Measurements from ENCODE around the gene HSD17B10. TPM values are rescaled to one million over a fixed set of nuclear protein-coding genes. Genes with fewer than 3 reads are reported as not detected.

The HSD17B10 gene
- total and polyA plus RNA-seq, 12 donors, result 43.9 to 212 (median 105) TPM

- TF ChIP-seq, protein P1, sequence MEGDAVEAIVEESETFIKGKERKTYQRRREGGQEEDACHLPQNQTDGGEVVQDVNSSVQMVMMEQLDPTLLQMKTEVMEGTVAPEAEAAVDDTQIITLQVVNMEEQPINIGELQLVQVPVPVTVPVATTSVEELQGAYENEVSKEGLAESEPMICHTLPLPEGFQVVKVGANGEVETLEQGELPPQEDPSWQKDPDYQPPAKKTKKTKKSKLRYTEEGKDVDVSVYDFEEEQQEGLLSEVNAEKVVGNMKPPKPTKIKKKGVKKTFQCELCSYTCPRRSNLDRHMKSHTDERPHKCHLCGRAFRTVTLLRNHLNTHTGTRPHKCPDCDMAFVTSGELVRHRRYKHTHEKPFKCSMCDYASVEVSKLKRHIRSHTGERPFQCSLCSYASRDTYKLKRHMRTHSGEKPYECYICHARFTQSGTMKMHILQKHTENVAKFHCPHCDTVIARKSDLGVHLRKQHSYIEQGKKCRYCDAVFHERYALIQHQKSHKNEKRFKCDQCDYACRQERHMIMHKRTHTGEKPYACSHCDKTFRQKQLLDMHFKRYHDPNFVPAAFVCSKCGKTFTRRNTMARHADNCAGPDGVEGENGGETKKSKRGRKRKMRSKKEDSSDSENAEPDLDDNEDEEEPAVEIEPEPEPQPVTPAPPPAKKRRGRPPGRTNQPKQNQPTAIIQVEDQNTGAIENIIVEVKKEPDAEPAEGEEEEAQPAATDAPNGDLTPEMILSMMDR (IDR thresholded peaks at IDR 0.05), result no peak
- H3K9me3 ChIP-seq, result no peaks in the 10 kb centered on the region
- peaks cover 0 to 46% (median 0%) of the 10 kb centered on the region in 9 donors for H3K36me3 ChIP-seq
- H3K4me1 ChIP-seq, result peaks cover 0 to 10% (median 4%) of the 10 kb centered on the region in 9 donors
- ATAC-seq (no peak), DNase-seq (no peak)
- H3K27me3 ChIP-seq, result peaks cover 0 to 20% (median 0%) of the 10 kb centered on the region in 7 donors
- no peak overlapping the region for H3K4me3 ChIP-seq
- intact Hi-C loops (cut with DNase I), result loop anchor here in 7 of 10 donors (10.0 kb wide), 3 partner anchors 115 to 205 kb away; partner anchors contain the start of genes IQSEC2 (in 4 of the 7) and KDM5C (in 2 of the 7)
- H3K27ac ChIP-seq, result no peak overlapping the region
- 98 to 100% methylated on average over 8 of the region's 8 CpGs for WGBS, 2 donors
Observed at GRCh38 chrX:53429755-53430154, 4.4 kb downstream of the HSD17B10 start.

DNA sequence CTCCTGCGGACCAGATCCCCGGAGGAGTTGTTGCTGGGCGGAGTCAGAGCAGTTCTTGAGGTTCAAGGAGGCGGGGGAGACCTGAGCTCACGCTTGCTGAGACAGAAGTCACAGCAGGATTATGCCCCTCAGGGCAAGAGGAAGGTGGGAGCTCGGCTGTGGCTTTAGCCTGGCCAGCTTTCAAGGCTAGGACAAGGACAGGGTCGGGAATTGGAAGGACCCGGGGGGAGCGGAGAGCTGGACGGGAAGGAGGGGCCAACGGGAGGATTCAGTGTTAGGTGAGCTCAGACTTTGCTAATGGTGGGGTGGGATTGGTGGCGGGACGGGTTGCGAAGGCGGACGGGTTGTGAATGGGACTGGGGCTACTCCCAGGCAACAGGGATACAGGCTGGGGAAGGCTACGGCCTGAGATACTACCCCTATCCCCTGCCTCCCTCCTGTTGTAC lies 11.3 kb downstream of the HSD17B10 start, which contains the start of gene RIBC1:
TSS of gene RIBC1 (plus strand) at position 13 of the 446 bp plus-strand sequence. CDS start 3,404 bp downstream, outside the sequence.
- peak in 4 of 8 donors; percentile 1 to 28 (median 8) for ATAC-seq

GRCh38 chrX:53422086-53422860 lies 11.9 kb downstream of the HSD17B10 start, which contains the start of gene SMC1A:
Gene SMC1A, minus strand, starts transcription at chrX:53422654. Its CDS starts 54 bp downstream, at chrX:53422600.
- H3K4me3 ChIP-seq, result peak within 1 kb of the TSS; percentile 50 to 83 (median 70)
- 0% methylated on average over 60 to 73 of the region's 75 CpGs for WGBS, 2 donors
- H3K9me3 ChIP-seq, result no peaks in the 10 kb centered on the region
- DNase-seq (peak; percentile 94 to 97), ATAC-seq (peak; percentile 97 to 99 (median 98))
- H3K27ac ChIP-seq, result peak within 1 kb of the TSS; percentile 81 to 96 (median 92)
- H3K36me3 ChIP-seq, result peaks cover 0 to 8% (median 0%) of the 10 kb centered on the region in 9 donors
- intact Hi-C loops (cut with DNase I), result loop anchor here in 1 of 10 donors (10.0 kb wide), 1 partner anchor 197 kb away; the partner anchor contains the start of gene KDM5C
- TF ChIP-seq, protein P1 (IDR thresholded peaks at IDR 0.05), result no peak
- H3K27me3 ChIP-seq, result no peaks in the 10 kb centered on the region
- peaks cover 0 to 29% (median 14%) of the 10 kb centered on the region in 9 donors for H3K4me1 ChIP-seq

More for the DNA sequence above, 11.3 kb downstream of the HSD17B10 start, which contains the start of gene RIBC1:
- H3K27me3 ChIP-seq, result no peaks in the 10 kb centered on the region
- peaks cover 0 to 29% (median 14%) of the 10 kb centered on the region in 9 donors for H3K4me1 ChIP-seq
- 5 to 9% methylated on average over 14 to 17 of the region's 17 CpGs for WGBS, 2 donors
- H3K9me3 ChIP-seq, result no peaks in the 10 kb centered on the region
- intact Hi-C loops (cut with DNase I), result loop anchor here in 1 of 10 donors (10.0 kb wide), 1 partner anchor 198 kb away; the partner anchor contains the start of gene KDM5C
- no peak for DNase-seq
- TF ChIP-seq, protein P1 (IDR thresholded peaks at IDR 0.05), result no peak
- H3K36me3 ChIP-seq, result peaks cover 0 to 3% (median 0%) of the 10 kb centered on the region in 9 donors
- H3K4me3 ChIP-seq, result peak within 1 kb of the TSS; percentile 50 to 83 (median 70)
- peak within 1 kb of the TSS; percentile 81 to 96 (median 92) for H3K27ac ChIP-seq

GRCh38 chrX:53421772-53422085 lies 12.4 kb downstream of the HSD17B10 start:
- H3K27me3 ChIP-seq, result no peaks in the 10 kb centered on the region
- no peaks in the 10 kb centered on the region for H3K9me3 ChIP-seq
- TF ChIP-seq, protein P1 (IDR thresholded peaks at IDR 0.05), result no peak
- peak in 1 of 8 donors; percentile 14 for ATAC-seq
- peaks cover 0 to 14% (median 0%) of the 10 kb centered on the region in 9 donors for H3K36me3 ChIP-seq
- intact Hi-C loops (cut with DNase I), result loop anchor here in 1 of 10 donors (10.0 kb wide), 1 partner anchor 197 kb away; the partner anchor contains the start of gene KDM5C
- peak overlapping the region; percentile 81 to 96 (median 92) for H3K27ac ChIP-seq
- H3K4me3 ChIP-seq, result peak overlapping the region; percentile 50 to 83 (median 70)
- H3K4me1 ChIP-seq, result peaks cover 0 to 29% (median 14%) of the 10 kb centered on the region in 9 donors
- WGBS, 2 donors, result 0% methylated on average over 14 to 15 of the region's 15 CpGs
- no peak for DNase-seq
